HG03175 (cell line): ENCODE data around the gene TOPBP1.
A peak's percentile ranks its signal among the peaks of the same experiment; 100 is the strongest.
"Not testable (repeated sequence)": the region's sequence is repeated elsewhere in the genome, so short reads cannot be mapped to it uniquely, and the experiment has no call there.

ENCODE experiments used
- ATAC-seq: cut with Tn5 transposase; IDR thresholded peaks from one replicate; pipeline ENCODE4 v1.9.1; 2021; ENCODE audit warnings: mild to moderate bottlenecking, moderate library complexity; ENCODE audit not compliant: unreplicated experiment

The TOPBP1 gene

DNA sequence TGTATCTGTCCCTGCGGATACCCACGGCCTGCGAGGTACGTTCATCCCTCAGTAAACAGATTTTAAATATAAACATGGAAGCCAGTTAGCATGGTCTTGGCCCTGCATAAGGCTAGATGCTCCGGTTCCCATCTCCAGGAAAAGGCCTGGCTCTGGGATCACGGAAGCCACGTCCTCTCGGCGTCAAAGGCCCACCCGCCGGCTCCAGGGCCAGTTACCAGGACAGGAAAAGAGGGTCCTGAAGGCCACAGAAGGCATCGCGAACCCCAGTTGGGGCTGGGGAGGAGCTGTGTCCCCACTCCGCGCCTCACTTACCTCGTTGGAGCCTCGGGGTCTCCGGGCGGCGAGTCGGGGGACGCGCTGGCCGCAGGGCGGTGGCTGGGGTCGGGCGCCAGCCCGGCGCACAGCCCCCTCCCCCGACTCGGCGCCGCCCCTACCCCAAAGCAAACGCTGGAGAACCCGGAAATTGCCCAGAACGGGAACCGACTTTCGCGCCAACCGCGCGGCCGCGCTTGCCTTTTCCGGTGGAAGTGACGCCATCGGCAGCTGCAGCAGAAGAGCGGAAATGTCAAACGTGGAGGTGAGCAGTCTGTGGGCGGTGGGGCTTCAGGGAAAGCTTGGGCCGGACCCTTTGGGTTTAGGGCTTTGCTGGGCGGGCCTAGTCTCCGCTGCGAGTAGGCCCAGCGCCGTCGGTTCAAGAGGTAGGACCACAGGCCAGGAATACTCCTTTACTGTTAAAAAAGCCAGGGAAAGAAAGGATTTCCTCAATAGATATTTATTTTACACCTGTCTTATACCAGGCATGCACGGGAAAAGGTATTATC, at the start of gene TOPBP1:
TOPBP1 (minus strand) TSS at position 488 of the 824 bp plus-strand sequence. CDS start 814 bp downstream, outside the sequence.
- ATAC-seq: peak; percentile 95

DNA sequence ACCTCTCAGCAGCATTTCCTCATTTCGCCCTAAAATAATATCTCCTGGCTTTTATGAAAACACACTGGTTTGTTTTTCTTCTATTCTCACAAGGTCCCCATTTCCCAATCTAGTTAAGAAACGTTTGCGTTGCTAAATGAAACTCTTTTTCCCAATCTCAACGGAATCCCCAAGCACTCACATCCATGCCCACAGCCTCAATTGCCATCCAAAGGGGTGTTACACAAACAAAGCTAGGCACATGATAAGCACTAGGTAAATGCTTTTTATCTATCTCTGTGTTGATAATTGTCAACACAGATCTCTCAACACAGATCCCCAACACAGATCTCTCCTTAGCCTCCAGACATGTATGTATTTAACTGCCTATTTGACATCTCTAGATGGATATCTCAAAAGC, 49.3 kb upstream of the TOPBP1 start:
- no peak for ATAC-seq

DNA sequence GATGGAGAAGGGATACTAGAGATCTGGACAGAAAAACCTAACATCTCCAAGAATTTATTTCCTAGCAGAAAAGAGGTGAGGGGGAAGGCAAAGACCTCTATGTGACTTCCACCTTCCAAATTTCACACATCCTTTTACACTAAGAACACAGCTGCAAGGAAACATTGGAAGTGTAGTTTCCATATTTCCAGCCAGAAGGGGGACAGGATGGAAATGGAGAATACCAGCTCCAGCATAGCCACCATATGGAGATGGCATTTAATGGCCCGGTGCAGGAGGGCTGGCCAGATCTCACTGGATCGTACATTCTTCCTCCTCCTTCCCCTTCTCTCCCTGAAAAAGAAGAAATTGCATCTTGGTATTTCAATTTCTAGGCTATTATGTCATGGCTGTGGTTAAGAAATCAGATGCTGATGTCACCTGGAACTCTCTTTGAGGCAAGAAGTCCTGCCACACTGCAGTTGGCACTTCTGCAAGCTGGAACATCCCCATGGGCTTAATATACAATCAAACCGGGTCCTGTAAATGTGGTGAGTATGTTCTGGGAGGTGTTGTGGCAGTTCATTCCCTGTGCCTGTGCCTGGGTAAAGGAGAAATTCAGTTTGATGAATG, 47.5 kb upstream of the TOPBP1 start:
- no peak for ATAC-seq

DNA sequence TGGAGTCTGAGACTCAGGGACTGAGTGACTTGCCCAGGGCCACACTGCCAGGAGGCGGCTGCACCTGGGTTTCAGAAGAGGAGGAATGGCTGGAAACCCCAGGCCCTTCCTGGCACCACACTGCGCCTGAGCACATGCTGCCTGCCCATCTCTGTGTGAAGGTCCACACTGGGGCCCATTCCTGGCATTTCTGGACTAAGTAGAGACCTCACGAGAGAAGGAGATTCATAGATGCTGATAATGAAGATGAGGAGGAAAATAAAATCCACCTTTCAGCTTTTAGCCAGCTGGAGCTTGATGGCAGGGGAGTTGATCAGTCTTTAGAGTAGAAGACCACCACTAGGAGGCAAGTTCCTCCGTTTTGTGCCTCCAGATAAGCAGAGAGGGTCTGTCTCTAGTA, 44.3 kb upstream of the TOPBP1 start:
- ATAC-seq: no peak

- no peak for ATAC-seq
Measured at GRCh38 chr3:133703915-133704314, 42.2 kb upstream of the TOPBP1 start.

DNA sequence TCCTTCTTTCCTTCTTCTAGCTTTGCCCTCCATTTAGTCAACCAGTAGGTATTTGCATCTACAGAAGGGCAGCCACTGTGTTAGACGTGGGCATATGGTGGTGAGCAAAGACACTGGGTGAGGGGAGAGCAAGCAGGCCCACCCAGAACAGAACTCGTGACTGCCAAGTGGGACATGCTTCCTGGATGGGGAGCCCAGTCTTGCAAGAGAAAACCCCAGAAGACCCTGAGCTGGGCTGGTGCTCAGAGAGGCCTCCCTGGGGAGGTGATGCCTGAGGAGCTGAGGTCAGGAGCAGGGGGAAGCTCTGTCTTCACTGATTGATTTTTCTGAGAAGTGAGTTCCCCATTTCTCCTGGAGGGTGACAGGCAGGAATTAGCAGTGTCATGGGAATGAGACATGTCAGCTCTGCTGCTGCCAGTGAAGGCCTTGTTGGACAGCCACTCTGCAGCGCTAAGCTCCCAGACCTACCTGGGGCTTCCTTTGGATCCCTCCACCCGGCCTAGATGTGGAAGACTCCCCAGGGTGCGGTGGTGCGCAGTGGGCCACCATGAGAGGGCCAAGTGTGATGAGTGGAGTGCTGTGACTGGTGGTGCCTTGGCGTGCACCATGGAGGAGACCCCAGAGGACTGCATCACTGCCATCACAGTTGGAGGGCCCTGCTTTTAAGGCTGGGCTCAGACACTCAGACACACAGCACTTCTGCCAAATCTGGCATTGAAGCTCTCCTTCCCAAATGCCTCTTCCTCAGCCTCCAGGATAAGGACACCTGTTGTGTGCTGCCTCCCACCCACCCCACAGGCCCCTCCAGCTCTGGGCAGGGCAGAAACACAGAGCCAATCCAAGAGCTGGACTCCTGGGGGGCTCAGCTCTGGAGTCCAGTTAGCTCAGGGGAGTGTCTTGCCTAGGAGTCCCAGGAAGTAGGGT, 40.0 kb upstream of the TOPBP1 start:
- ATAC-seq: no peak

GRCh38 chr3:133700351-133700750, 38.6 kb upstream of the TOPBP1 start:
- ATAC-seq: no peak

DNA sequence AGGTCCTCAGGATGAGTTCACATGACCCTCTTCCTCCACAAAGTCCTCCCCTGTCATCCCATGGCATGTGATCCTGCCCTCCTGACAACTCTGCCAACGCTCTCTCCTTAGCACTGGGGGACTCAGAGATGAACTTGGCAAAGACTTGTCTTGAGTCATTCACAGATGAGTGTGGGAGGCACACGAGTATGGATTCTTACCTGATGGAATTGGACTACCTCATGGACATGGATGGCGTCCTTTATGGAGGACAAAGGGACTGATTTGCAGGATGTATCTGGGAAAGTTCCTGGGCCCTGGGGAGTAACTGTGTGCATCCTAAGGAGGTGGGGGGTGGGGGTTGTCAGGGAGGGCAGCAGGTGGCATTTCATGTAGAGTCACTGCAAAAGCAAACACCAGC, 38.2 kb upstream of the TOPBP1 start:
- ATAC-seq: no peak

GRCh38 chr3:133699467-133699866, 37.7 kb upstream of the TOPBP1 start:
- ATAC-seq: no peak

GRCh38 chr3:133697960-133698359, 36.2 kb upstream of the TOPBP1 start:
- ATAC-seq: no peak

- no peak for ATAC-seq
Measured at GRCh38 chr3:133695560-133696171, 33.9 kb upstream of the TOPBP1 start.

DNA sequence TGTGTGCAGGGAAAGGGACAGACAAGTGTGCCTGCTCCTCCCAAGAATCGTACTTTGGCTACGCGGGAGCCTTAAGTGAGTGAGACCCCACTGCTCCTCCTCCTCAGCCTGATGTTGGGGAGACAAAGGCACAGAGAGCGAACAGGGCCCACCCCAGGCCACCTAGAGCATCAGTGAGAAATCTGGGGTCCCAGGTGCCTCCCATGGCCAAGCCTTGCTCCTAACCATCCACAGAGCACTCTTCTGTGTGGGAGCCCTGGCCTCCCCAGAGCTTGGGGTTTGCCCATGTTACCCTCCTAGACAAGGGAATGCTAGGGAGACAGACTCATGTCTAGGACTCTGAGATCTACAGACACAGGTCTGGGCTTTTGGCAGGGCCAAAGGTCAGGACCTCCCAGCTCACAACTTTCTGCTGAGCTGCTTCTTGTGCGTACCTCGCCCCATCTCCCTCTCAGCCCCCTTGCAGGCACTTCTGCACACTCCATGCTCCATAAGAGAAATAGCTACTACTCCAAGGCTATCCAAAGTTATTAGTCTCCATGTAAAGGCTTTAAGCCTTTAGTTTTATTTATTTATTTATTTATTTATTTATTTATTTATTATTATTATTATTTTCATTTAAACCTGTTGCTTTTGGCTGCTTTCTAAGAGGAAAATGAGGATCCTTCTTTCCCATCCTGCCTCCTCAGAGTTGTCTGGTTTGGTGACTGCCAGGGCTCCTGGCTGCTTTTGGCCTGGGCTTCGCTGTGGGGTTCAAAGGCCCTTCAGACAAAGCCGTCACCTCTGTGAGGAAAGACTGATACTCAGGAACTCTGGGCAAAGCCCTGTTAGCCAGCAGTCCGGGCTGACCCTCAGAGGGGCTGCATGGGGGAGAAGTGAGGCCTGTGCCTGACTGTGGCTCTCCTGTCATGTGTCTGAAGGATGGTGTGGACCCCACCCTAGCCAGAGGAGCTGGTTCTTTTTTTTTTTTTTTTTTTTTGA, 32.8 kb upstream of the TOPBP1 start:
- no peak for ATAC-seq

DNA sequence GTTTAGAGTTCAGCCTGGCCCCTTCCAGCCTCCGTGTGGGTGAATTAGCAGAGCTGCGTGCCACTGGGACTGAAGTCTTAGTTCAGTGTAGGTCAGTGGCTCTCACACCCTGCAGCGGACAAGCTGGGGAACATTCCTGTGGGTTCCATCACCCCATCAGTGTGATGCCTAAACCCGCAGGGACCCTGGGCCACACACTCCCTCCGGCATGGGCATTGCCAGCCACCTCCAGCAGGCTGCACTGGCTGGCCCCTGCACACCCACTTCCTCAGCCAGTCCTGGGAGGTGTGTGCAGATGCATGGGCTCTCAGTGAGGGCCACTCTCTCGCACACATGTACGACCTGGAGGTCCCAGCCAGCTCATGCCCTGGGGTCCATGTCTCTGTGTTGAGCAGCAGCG, 32.1 kb upstream of the TOPBP1 start:
- no peak for ATAC-seq

- no peak for ATAC-seq
Measured at GRCh38 chr3:133692759-133693158, 31.0 kb upstream of the TOPBP1 start.

GRCh38 chr3:133691273-133692107, 29.7 kb upstream of the TOPBP1 start:
- no peak for ATAC-seq

DNA sequence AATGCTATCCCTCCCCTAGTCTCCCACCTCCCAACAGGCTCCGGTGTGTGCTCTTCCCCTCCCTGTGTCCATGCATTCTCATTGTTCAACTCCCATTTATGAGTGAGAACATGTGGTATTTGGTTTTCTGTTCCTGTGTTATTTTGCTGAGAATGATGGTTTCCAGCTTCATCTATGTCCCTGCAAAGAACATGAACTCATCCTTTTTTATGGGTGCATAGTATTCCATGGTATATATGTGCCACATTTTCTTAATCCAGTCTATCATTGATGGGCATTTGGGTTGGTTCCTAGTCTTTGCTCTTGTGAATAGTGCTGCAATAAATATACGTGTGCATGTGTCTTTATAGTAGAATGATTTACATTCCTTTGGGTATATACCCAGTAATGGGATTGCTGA, 16.3 kb upstream of the TOPBP1 start:
- ATAC-seq: not testable (repeated sequence)

GRCh38 chr3:133676336-133677118, 14.8 kb upstream of the TOPBP1 start:
- ATAC-seq: no peak
